HL-60/S4 treated with phorbol 12-myristate 13-acetate at 8.2 ng/mL for 4 days and 3 days (cell line): ENCODE measurements around the gene VIL1.

Experiments used
- in situ Hi-C: fragments of 300-500 bp; cut with MboI; formaldehyde crosslinking; loops from 2 replicates; pipeline ENCODE4 v1.15.0; 2022; ENCODE audit warnings: low sequenced_read_pairs

The VIL1 gene

GRCh38 chr2:218394298-218395089 is 24.4 kb upstream of the VIL1 start:
- in situ Hi-C loops = loop anchor here (10.0 kb wide), 1 partner anchor 110 kb away; no protein-coding TSS in a partner anchor

- in situ Hi-C loops = loop anchor here (10.0 kb wide), 1 partner anchor 110 kb away; no protein-coding TSS in a partner anchor
Observed at GRCh38 chr2:218395090-218395444, 23.9 kb upstream of the VIL1 start.

GRCh38 chr2:218395456-218395825 is 23.5 kb upstream of the VIL1 start:
- in situ Hi-C loops = loop anchor here (10.0 kb wide), 1 partner anchor 111 kb away; no protein-coding TSS in a partner anchor

DNA sequence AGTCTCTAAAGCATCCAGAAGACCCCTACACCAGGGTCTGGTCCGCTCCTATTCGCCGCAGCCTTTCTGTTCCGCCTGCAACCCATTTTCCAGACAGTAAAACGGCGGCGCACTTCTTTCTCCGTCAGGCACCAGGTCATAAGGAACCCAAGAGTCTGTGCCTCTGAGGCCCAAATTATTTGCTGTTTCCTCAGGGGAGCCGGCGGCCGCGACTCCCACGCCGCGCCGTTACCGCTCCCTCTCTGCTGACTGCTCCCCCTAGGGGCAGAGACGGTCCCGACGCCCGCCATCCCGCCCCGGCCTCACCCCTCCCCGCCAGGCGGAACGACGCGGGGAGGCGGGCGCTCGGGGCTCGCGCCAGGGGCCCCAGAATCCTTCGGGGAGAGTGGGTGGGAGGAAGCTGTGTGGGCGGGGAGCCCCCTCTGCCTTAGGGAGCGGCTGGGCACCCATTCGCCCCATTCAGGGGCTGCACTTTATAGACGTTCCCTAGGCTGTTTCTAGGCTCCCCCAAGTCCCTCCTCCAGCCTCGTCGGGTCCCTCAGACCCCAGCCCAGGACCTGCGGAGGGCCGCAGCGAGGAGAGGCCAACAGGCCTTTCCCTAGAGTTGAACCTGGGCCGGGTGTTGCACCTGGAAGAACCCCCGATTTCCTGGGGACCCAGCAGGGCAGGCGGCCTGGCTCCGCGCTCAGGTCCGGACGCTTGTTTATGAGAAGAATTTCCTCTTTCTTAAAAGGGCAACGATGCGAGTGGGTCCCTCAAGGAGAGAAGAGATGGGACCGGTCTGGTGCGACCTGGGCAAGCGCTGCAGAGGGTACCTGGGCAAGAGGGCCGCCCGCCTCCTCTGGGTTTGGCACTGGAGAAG is 22.9 kb upstream of the VIL1 start:
- in situ Hi-C loops = loop anchor here (10.0 kb wide), 1 partner anchor 111 kb away; no protein-coding TSS in a partner anchor

DNA sequence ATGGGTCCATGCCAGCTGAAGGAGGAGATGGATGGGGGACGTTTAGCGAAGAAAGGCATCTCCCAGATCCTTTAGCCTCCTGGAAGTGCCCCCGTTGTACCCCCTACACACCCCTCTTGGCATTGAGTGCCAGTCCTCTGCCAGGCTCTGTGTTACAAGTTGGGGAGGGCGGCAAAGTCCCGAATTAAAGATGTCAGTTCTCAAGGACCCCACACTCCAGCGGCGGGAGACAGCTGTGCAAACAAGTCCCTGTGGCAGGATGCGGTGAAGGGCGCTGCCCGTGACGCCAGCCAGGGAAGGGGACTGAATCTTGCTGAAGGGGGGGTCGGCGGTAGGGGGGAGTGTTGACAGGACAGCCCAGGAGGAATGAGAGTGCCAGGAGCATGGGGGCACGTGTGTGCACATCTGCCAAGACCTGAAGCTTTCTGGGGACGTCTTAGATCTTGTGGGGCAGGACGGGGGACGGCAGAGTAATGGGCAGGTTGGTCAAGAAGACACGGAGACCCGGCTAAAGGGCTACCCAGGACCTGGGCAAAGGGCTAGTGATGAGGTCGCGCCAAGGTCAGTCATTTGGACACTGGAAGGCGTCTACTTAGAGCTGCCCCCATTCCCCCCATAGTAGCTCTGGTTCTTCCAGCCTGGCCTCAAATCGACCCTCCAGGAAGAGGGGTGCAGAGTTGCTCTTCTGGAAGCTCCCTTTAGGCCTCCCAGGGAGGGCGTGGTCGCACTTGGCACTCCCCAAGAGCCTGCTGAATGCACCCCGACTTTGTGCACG is 22.0 kb upstream of the VIL1 start:
- in situ Hi-C loops = loop anchor here (10.0 kb wide), 1 partner anchor 112 kb away; no protein-coding TSS in a partner anchor

- in situ Hi-C loops = loop anchor here (10.0 kb wide), 1 partner anchor 113 kb away; no protein-coding TSS in a partner anchor
Observed at GRCh38 chr2:218397463-218397819, 21.5 kb upstream of the VIL1 start.

DNA sequence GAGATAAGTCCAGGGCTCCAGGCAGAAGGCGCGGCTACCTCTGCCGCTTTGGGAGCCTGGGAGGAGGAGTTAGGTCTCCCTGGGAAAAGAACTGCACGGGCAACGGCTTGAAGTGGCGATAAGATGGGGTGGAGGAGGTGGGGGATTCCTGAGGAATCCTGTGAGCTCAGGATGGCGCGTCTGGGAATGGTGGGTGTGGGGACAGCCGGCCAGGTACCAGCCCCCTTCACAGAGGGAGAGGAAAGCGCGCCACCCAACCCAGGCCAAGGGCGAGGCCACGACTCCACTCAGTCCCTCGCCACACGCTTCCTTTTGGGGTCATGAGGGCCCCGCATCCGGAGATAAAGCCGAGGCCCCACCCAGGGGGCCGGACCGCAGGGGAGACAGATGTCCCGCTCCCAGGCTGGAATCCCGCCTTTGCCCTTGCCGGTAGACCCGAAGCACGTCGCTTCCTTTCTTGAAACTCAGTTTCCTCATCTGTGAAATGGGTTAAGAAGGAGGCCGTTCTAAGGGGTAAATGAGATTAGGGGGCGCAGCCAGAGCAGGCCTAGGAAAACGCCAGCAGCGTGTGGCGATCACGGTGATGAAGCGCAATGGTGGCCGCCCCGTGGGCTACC is 21.0 kb upstream of the VIL1 start:
- in situ Hi-C loops = loop anchor here (10.0 kb wide), 1 partner anchor 113 kb away; no protein-coding TSS in a partner anchor

DNA sequence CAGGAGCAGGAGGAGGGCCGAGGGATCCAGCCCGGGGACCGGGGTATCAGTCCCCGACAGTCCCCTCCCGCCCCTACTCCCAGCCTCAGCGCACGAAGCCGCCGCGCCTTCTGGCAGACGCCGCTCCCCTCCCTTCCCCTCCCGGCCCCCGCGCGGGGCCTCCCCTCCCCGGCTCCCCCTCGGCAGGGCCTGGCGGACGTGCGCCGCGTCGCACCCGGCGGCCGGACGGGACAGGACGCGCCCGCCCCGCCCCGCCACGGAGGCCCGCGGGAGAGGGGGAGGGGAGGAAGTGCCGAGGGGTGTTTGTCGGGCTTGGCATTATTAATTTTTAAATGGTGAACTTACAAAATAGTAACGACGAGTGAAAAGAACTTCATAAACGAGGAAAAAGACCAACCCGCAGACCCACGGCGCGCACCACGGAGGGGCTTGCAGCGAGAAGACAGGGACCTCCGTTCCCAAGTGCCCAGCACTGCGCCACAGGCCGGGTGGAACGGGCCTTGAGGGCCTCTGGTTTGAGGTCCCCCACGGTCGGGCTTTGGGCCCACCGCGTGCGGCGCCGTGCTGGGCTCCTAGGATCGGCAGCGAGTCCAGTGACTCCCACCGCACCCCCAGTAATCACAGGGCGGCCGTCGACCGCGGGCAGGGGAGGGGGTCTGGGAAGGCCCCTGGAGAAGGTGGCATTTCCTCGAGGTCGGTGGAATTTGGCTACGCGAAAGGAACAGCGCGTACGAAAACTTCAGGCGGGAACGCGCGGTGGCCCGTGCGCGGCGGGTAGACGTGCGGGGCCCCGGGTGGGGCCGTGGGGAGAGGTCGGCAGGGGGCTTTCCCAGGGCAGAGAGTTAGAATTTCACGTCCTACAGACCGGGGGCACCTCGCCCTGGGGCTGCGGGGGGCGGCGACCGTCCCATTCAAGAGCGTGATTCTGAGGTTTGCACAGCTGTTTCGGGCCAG is 20.2 kb upstream of the VIL1 start:
- in situ Hi-C loops = loop anchor here (10.0 kb wide), 1 partner anchor 114 kb away; no protein-coding TSS in a partner anchor

DNA sequence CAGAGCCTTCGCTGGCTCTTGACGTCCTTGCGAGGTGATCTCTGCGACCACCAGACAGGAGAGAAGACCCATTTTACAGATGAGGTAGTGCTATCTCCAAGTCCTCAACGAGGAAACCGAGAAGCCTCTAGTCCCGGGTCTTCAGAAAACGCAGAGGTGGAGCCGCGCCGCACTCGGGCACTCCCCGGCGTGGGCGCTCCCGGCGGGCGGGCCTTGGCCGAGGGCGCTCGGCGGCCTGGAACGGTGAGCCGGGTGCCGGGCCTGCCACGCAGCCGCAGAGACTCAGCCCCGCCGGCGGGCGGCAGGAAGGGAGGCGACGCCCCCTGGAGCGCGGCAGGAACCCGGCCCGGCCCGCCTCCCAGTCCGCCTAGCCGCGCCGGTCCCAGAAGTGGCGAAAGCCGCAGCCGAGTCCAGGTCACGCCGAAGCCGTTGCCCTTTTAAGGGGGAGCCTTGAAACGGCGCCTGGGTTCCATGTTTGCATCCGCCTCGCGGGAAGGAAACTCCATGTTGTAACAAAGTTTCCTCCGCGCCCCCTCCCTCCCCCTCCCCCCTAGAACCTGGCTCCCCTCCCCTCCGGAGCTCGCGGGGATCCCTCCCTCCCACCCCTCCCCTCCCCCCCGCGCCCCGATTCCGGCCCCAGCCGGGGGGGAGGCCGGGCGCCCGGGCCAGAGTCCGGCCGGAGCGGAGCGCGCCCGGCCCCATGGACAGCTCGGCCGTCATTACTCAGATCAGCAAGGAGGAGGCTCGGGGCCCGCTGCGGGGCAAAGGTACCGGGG is 19.3 kb upstream of the VIL1 start, which contains the start of gene CTDSP1:
TSS of gene CTDSP1 (plus strand) at position 478 of the 776 bp plus-strand sequence. CDS start at position 701, 223 bp downstream.
- in situ Hi-C loops = loop anchor here (10.0 kb wide), 1 partner anchor 115 kb away; no protein-coding TSS in a partner anchor

DNA sequence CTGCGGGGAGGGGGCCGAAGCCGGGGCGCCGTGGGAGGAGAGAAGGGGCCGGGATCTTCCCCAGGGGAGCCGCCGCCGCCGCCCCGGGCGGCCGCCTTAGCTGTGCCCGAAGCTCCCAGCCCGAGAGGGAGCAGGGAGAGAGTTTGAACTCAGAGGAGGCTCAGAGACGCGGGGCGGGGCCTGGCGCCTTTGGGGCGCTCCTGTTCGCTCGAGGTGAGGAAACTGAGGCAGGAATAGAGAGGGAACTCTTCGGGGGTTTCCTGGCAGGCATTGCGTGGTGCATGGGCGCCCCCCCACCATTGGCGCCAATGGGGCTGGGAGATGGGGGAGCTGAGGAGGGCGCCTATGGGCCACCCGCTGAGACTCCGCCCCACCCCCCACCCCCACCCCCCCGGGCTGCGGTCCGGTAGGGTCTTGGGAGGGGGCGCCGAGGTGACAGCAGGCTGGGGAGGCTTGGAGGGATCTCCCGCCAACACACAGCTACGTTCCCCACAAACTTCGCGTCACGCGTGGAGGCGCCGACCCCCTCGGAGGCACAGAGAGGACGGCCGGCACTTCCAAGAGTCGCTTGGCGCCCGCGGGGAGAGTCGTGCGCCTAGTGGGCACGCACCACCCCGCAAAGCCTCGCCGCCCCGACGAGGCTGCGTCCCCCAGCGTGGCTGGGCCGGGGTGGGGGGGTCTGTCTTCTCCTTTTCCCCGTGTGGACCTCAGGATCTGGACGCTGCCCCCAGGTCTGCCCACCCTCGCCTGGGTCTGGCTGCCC is 18.6 kb upstream of the VIL1 start:
- in situ Hi-C loops = no loop called here

DNA sequence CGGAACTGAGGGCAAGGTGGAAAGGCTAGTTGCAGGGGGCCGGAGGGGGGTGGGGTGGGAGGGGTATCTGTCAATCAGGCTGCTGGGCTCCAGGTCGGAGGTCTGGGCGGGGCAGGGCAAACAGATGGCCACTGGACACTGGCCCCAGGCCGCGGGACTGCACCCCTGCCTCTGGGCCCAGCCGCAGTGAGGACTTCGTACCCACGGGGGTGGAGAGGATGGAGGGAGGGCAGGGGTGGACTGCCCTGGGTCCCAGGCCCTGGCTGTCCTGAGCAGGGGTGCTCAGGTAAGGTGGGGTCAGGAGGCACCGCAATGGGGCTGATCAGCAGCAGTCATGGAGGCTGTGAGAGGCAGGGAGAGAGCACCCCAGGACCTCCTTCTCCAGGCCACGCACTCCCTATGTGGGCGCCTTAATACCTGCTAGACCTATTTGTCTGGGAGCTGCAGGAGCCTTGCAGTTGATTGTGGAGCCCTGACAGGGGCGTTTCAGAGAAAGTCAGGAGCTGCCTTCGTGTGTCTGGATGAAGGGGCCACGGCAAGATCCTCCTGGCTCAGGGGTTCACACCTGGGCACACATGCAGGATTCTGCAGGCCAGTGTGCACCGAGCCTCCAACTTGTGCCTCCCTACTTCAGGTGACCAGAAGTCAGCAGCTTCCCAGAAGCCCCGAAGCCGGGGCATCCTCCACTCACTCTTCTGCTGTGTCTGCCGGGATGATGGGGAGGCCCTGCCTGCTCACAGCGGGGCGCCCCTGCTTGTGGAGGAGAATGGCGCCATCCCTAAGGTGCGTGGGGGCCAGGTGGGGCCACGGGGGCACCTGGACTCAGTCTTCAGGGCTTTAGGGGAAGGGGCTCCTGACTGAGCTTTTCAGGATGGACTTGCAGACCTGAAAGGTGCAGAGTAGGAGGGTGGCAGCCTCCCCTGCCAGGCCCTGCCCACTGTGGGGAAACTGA is 17.7 kb upstream of the VIL1 start:
- in situ Hi-C loops = no loop called here

GRCh38 chr2:218401890-218402289 is 17.0 kb upstream of the VIL1 start:
- in situ Hi-C loops = no loop called here

- in situ Hi-C loops = no loop called here
Observed at GRCh38 chr2:218402491-218402901, 16.4 kb upstream of the VIL1 start.

GRCh38 chr2:218402911-218403411 is 16.0 kb upstream of the VIL1 start:
- in situ Hi-C loops = no loop called here

DNA sequence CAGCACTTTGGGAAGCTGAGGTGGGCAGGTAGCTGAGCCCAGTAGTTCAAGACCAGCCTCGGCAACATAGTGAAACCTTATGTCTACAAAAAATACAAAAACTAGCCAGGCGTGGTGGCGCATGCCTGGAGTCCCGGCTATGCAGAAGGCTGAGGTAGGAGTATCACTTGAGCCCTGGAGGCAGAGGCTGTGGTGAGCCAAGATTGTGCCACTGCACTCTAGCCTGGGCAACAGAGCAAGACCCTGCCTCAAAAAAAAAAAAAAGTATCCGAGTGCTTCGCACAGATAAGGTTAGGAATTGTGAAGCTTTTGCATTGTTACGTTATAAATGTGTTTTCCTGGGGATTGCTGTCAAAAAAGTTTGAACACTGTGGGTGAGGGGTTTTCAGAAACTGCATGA is 15.1 kb upstream of the VIL1 start:
- in situ Hi-C loops = no loop called here

GRCh38 chr2:218404351-218405085 is 14.4 kb upstream of the VIL1 start:
- in situ Hi-C loops = no loop called here
